HepG2 (cell line): ENCODE data around the gene MCAT. TPM values are rescaled to one million over a fixed set of nuclear protein-coding genes. Genes with fewer than 3 reads are reported as not detected.
A peak's percentile ranks its signal among the peaks of the same experiment; 100 is the strongest.

ENCODE experiments used
- ATF1 ChIP-seq: IDR thresholded peaks from 2 replicates; pipeline ENCODE4 v1.6.1; 2016; ENCODE audit warnings: mild to moderate bottlenecking, control low read depth
- CEBPG ChIP-seq: IDR thresholded peaks from 2 replicates; pipeline ENCODE4 v1.6.1; 2016
- ELF1 ChIP-seq: sonication (generic); formaldehyde crosslinking; IDR thresholded peaks from 2 replicates; pipeline ENCODE4 v1.4.0; 2020; ENCODE audit warnings: missing genetic modification reagents
- FOXA3 ChIP-seq: IDR thresholded peaks from 2 replicates; pipeline ENCODE4 v1.6.1; 2016; ENCODE audit warnings: missing genetic modification reagents, missing compliant biosample characterization
- HNRNPK ChIP-seq: fragments of 200-400 bp; formaldehyde crosslinking; IDR thresholded peaks from 2 replicates; pipeline ENCODE4 v1.6.1; 2018; ENCODE audit warnings: low read length, low read depth, moderate library complexity, mild to moderate bottlenecking; ENCODE audit not compliant: poor library complexity, severe bottlenecking
- ISX ChIP-seq: sonication (generic); formaldehyde crosslinking; conservative IDR thresholded peaks from 2 replicates; pipeline ENCODE4 v1.5.0; 2020; ENCODE audit warnings: missing genetic modification reagents
- KDM1A ChIP-seq: IDR thresholded peaks from 2 replicates; pipeline ENCODE4 v1.6.1; 2016; ENCODE audit warnings: missing compliant biosample characterization
- KLF9 ChIP-seq: IDR thresholded peaks from 2 replicates; pipeline ENCODE4 v1.6.1; 2016; ENCODE audit warnings: low read depth
- PHF8 ChIP-seq: sonication (generic); formaldehyde crosslinking; IDR thresholded peaks from 2 replicates; pipeline ENCODE4 v1.5.0; 2020; ENCODE audit warnings: missing genetic modification reagents
- RBM39 ChIP-seq: fragments of 200-400 bp; formaldehyde crosslinking; IDR thresholded peaks from one replicate; pipeline ENCODE4 v1.6.1; 2018; ENCODE audit warnings: antibody characterized with exemption, mild to moderate bottlenecking, low read depth, low read length; ENCODE audit not compliant: poor library complexity, severe bottlenecking
- ZNF138 ChIP-seq: sonication (generic); formaldehyde crosslinking; IDR thresholded peaks from 2 replicates; pipeline ENCODE4 v1.5.0; 2020; ENCODE audit warnings: mild to moderate bottlenecking, low read depth, missing genetic modification reagents
- ZNF496 ChIP-seq: sonication (generic); formaldehyde crosslinking; IDR thresholded peaks from 2 replicates; pipeline ENCODE4 v1.8.1; 2023; ENCODE audit warnings: mild to moderate bottlenecking, moderate library complexity, missing genetic modification reagents; ENCODE audit not compliant: insufficient replicate concordance
- ZNF510 ChIP-seq: sonication (generic); formaldehyde crosslinking; IDR thresholded peaks from 2 replicates; pipeline ENCODE4 v1.4.0; 2020; ENCODE audit warnings: low read depth, mild to moderate bottlenecking, missing genetic modification reagents
- ZNF546 ChIP-seq: sonication (generic); formaldehyde crosslinking; conservative IDR thresholded peaks from 2 replicates; pipeline ENCODE4 v1.8.1; 2023; ENCODE audit warnings: mild to moderate bottlenecking, missing genetic modification reagents
- ZNF598 ChIP-seq: sonication (generic); formaldehyde crosslinking; IDR thresholded peaks from 2 replicates; pipeline ENCODE4 v1.5.1; 2020; ENCODE audit warnings: mild to moderate bottlenecking, missing genetic modification reagents, borderline replicate concordance
- ZNF629 ChIP-seq: sonication (generic); formaldehyde crosslinking; conservative IDR thresholded peaks from 2 replicates; pipeline ENCODE4 v1.5.0; 2020; ENCODE audit warnings: missing genetic modification reagents
- ZNF672 ChIP-seq: sonication (generic); formaldehyde crosslinking; IDR thresholded peaks from 2 replicates; pipeline ENCODE4 v1.8.1; 2022; ENCODE audit warnings: missing genetic modification reagents
- ZNF713 ChIP-seq: sonication (generic); formaldehyde crosslinking; IDR thresholded peaks from 2 replicates; pipeline ENCODE4 v1.4.0; 2020; ENCODE audit warnings: mild to moderate bottlenecking, missing genetic modification reagents
- ZNF749 ChIP-seq: sonication (generic); formaldehyde crosslinking; IDR thresholded peaks from 2 replicates; pipeline ENCODE4 v1.8.0; 2022; ENCODE audit warnings: mild to moderate bottlenecking, missing genetic modification reagents, moderate library complexity, borderline replicate concordance
- ZSCAN9 ChIP-seq: IDR thresholded peaks from 2 replicates; pipeline ENCODE4 v1.6.1; 2016; ENCODE audit warnings: borderline replicate concordance
- polyA plus RNA-seq, 8 experiments: library from polyadenylated mRNA; depleted of rRNA in 3 of 8; stranded (reverse) in 7 of 8; unstranded in 1 of 8; fragments of >200 nt; fragmentation: Illumina TruSeq in 4 of 8; extraction: Trizol in 4 of 8; gene quantifications; 2 replicates each; pipeline versions ENCODE4 v1.2.1 to v1.2.3, GENCODE V29; 2011 to 2016; ENCODE audit warnings: low read depth in 4 of 8, missing spikeins in 1 of 8, mixed read lengths in 1 of 8; ENCODE audit not compliant: insufficient read depth in 1 of 8
- total RNA-seq, 5 experiments: library from RNA; depleted of rRNA; stranded (reverse); fragments of >200 nt; fragmentation: Illumina TruSeq; extraction: Trizol; gene quantifications; 2 replicates each; pipeline ENCODE4 v1.2.3, GENCODE V29; 2016; ENCODE audit warnings: low read depth in 1 of 5
- TF ChIP-seq, protein P1 (sequence below): sonication (generic); formaldehyde crosslinking; IDR thresholded peaks from 2 replicates; pipeline ENCODE4 v1.9.0; 2022; ENCODE audit warnings: low read depth, missing genetic modification reagents
- TF ChIP-seq, protein P2 (sequence below): sonication (generic); formaldehyde crosslinking; IDR thresholded peaks from 2 replicates; pipeline ENCODE4 v1.9.0; 2021; ENCODE audit warnings: missing genetic modification reagents, mild to moderate bottlenecking, borderline replicate concordance
- TF ChIP-seq, protein P3 (sequence below): sonication (generic); formaldehyde crosslinking; IDR thresholded peaks from 2 replicates; pipeline ENCODE4 v1.5.1; 2020; ENCODE audit warnings: missing genetic modification reagents, mild to moderate bottlenecking, borderline replicate concordance
- TF ChIP-seq, protein P4 (sequence below): sonication (generic); formaldehyde crosslinking; IDR thresholded peaks from 2 replicates; pipeline ENCODE4 v1.4.0; 2020; ENCODE audit warnings: mild to moderate bottlenecking, low read depth, missing genetic modification reagents
- TF ChIP-seq, protein P5 (sequence below): sonication (generic); formaldehyde crosslinking; IDR thresholded peaks from 2 replicates; pipeline ENCODE4 v1.8.1; 2022; ENCODE audit warnings: mild to moderate bottlenecking, missing genetic modification reagents

MCAT gene
- total and polyA plus RNA-seq, 2 of the 13 experiments (the other 11 are each of a cell fraction or from before 2014, with no cell fraction given) = 9.3 to 16.7 TPM

DNA sequence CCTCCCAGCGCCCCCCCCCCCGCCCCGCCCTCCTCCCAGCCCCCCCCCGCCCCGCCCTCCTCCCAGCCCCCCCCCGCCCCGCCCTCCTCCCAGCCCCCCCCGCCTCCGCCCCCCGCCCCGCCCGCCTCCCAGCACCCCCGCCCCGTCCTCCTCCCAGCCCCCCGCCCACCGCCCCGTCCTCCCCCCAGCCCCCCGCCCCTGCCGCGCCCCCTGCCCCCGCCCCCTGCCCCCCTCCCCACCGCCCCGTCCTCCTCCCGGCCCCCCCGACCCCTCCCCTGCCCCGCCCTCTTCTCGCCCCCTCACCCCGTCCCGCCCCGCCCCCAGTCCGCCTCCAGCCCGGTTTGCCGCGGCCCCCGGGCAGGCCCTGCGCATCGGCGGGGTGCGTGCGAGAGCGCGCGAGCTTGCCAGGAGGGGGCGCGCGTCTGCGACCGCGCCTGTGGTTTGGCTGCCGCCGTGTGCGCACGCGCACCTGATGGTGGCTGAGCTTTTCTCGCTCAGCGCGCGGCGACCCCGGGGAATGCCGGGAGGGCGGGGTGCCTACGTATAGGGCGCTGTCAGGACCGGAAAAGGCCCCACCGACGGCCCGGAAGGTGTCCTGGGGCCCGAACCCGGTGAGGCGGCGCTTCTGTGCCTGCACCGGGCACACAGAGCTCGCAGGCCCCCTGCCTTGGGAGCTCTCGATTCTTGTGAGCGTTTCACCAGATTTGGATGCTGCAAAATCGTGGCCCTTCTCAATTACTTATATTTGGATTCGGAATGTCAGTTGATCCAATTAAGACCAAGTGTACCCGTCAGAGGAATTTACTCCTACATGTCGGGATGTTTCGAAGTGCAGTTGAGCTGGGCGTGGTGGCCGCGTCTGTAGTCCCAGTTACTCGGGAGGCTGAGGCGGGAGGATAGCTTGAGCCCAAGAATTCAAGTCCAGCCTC is 44.2 kb upstream of the MCAT start (continued):
- TF ChIP-seq, protein P1, sequence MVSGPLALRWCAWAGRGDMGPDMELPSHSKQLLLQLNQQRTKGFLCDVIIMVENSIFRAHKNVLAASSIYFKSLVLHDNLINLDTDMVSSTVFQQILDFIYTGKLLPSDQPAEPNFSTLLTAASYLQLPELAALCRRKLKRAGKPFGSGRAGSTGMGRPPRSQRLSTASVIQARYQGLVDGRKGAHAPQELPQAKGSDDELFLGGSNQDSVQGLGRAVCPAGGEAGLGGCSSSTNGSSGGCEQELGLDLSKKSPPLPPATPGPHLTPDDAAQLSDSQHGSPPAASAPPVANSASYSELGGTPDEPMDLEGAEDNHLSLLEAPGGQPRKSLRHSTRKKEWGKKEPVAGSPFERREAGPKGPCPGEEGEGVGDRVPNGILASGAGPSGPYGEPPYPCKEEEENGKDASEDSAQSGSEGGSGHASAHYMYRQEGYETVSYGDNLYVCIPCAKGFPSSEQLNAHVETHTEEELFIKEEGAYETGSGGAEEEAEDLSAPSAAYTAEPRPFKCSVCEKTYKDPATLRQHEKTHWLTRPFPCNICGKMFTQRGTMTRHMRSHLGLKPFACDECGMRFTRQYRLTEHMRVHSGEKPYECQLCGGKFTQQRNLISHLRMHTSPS = peak; percentile 23; the same call in 1 of the 2 replicates
- TF ChIP-seq ISX (CRISPR knock-in tag) (no peak), ZNF496 (CRISPR knock-in tag) (no peak), ATF1 (CRISPR knock-in tag) (0 out of 2 replicates have a peak, but pooled peaks have one; percentile 49), ZSCAN9 (0 out of 2 replicates have a peak, but pooled peaks have one; percentile 35), ZNF713 (no peak), HNRNPK (no peak), ZNF672 (0 out of 2 replicates have a peak, but pooled peaks have one; percentile 31), KLF9 (CRISPR knock-in tag) (no peak), FOXA3 (CRISPR knock-in tag) (no peak; the same call in none of the 2 replicates), RBM39 (no peak), ELF1 (CRISPR knock-in tag) (peak; percentile 84), CEBPG (no peak), ZNF749 (CRISPR knock-in tag) (no peak), ZNF138 (CRISPR knock-in tag) (no peak), PHF8 (CRISPR knock-in tag) (peak; percentile 88), ZNF598 (no peak), ZNF510 (CRISPR knock-in tag) (no peak), ZNF546 (CRISPR knock-in tag) (peak; percentile 5; the same call in 1 of the 2 replicates), ZNF629 (CRISPR knock-in tag) (peak; percentile 46), KDM1A (no peak)
- TF ChIP-seq, protein P2, sequence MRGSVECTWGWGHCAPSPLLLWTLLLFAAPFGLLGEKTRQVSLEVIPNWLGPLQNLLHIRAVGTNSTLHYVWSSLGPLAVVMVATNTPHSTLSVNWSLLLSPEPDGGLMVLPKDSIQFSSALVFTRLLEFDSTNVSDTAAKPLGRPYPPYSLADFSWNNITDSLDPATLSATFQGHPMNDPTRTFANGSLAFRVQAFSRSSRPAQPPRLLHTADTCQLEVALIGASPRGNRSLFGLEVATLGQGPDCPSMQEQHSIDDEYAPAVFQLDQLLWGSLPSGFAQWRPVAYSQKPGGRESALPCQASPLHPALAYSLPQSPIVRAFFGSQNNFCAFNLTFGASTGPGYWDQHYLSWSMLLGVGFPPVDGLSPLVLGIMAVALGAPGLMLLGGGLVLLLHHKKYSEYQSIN = no peak
- TF ChIP-seq, protein P3, sequence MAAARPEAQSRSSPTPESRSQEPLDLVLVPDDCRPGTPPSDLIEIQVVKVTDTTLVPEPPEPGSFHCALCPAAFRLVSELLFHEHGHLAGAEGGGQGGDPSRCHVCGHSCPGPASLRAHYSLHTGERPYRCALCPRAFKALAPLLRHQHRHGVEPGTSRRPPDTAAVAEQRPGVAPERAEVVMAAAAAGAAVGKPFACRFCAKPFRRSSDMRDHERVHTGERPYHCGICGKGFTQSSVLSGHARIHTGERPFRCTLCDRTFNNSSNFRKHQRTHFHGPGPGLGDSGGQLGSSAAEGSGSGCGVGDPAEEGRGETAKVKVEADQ = no peak
- TF ChIP-seq, protein P4, sequence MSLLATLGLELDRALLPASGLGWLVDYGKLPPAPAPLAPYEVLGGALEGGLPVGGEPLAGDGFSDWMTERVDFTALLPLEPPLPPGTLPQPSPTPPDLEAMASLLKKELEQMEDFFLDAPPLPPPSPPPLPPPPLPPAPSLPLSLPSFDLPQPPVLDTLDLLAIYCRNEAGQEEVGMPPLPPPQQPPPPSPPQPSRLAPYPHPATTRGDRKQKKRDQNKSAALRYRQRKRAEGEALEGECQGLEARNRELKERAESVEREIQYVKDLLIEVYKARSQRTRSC = no peak
- TF ChIP-seq, protein P5, sequence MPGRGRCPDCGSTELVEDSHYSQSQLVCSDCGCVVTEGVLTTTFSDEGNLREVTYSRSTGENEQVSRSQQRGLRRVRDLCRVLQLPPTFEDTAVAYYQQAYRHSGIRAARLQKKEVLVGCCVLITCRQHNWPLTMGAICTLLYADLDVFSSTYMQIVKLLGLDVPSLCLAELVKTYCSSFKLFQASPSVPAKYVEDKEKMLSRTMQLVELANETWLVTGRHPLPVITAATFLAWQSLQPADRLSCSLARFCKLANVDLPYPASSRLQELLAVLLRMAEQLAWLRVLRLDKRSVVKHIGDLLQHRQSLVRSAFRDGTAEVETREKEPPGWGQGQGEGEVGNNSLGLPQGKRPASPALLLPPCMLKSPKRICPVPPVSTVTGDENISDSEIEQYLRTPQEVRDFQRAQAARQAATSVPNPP (CRISPR knock-in tag) = no peak
